Tibial artery (tissue), 4 donors: ENCODE data around the gene PDE9A.

Source experiments
- DNase-seq, 2 donors: peaks; one replicate each; pipeline ENCODE4 v3.0.0-alpha.2; 2019
- H3K27ac ChIP-seq, 2 donors: fragments of 200-600 bp; sonication (generic) in 1 of 2; 1 replicate in 1 of 2; 2 replicates in 1 of 2; pipeline ENCODE4 v1.5.1; 2018 to 2019; ENCODE audit warnings: mild to moderate bottlenecking in 1 of 2
- H3K27me3 ChIP-seq, 2 donors: fragments of 200-600 bp; sonication (generic) in 1 of 2; one replicate each; pipeline versions ENCODE4 v1.5.1 to v1.6.0; 2016 to 2019
- H3K36me3 ChIP-seq, 3 donors: fragments of 200-600 bp; sonication (generic) in 2 of 3; one replicate each; pipeline ENCODE4 v1.5.1; 2016 to 2019; ENCODE audit warnings: mild to moderate bottlenecking in 2 of 3
- H3K4me1 ChIP-seq, 4 donors: fragments of 200-600 bp; sonication (generic) in 2 of 4; 1 replicate in 3 of 4; 2 replicates in 1 of 4; pipeline ENCODE4 v1.5.1; 2016 to 2019
- H3K4me3 ChIP-seq, 2 donors: fragments of 200-600 bp; sonication (generic) in 1 of 2; 1 replicate in 1 of 2; 2 replicates in 1 of 2; pipeline ENCODE4 v1.5.1; 2018 to 2019; ENCODE audit warnings: mild to moderate bottlenecking in 2 of 2
- H3K9me3 ChIP-seq, 3 donors: fragments of 200-600 bp; sonication (generic) in 1 of 3; one replicate each; pipeline ENCODE4 v1.5.1; 2016 to 2019
- intact Hi-C: fragments of 100-400 bp; cut with DNase I; formaldehyde crosslinking; loops from one replicate; pipeline ENCODE4 v1.15.0; 2023; ENCODE audit warnings: low total_unique reads
- TF ChIP-seq, protein P1 (sequence below), 2 experiments: fragments of 200-600 bp in 1 of 2; fragments of 450-650 bp in 1 of 2; IDR thresholded peaks; one replicate each; pipeline ENCODE4 v1.5.1; 2017 to 2019; ENCODE audit warnings: antibody characterized with exemption in 2 of 2, mild to moderate bottlenecking in 1 of 2, moderate library complexity in 1 of 2

Gene PDE9A

DNA sequence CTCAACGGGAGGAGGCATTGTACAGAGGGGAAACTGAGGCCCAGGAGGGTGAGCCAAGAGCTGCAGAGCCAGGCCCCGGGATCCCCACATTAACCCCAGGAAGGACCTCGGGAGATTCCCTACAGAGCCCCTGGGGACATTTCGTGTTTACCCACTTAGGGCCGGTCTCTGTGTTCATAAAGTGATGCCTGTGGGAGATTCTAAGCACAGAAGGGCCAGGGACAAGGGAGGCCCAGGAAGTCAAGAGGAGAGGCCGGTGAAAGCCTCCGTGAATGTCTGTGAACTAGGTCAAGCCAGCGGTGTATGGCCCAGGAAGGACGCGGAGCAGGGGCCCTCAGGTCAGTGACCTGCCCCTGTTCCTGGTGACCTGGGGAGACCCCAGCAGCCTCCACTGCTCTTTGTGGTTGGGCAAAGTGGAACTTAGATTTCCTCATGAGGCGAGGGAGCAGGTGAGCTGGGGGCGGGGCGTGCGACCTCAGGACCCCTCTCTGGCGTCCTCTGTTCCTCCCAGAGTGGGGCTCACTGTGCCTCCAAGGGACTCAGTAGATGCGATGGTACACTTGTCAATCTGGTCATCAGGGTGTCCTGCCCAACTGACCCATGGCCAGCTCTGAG lies 34.9 kb downstream of the PDE9A start:
- H3K4me1 ChIP-seq = no peaks in the 10 kb centered on the region
- no peaks in the 10 kb centered on the region for H3K27me3 ChIP-seq
- no peak overlapping the region for H3K27ac ChIP-seq
- H3K9me3 ChIP-seq = no peaks in the 10 kb centered on the region
- intact Hi-C loops = no loop called here
- DNase-seq = no peak
- no peaks in the 10 kb centered on the region for H3K36me3 ChIP-seq
- no peak overlapping the region for H3K4me3 ChIP-seq
- TF ChIP-seq, protein P1, sequence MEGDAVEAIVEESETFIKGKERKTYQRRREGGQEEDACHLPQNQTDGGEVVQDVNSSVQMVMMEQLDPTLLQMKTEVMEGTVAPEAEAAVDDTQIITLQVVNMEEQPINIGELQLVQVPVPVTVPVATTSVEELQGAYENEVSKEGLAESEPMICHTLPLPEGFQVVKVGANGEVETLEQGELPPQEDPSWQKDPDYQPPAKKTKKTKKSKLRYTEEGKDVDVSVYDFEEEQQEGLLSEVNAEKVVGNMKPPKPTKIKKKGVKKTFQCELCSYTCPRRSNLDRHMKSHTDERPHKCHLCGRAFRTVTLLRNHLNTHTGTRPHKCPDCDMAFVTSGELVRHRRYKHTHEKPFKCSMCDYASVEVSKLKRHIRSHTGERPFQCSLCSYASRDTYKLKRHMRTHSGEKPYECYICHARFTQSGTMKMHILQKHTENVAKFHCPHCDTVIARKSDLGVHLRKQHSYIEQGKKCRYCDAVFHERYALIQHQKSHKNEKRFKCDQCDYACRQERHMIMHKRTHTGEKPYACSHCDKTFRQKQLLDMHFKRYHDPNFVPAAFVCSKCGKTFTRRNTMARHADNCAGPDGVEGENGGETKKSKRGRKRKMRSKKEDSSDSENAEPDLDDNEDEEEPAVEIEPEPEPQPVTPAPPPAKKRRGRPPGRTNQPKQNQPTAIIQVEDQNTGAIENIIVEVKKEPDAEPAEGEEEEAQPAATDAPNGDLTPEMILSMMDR (IDR thresholded peaks at IDR 0.05) = no peak

DNA sequence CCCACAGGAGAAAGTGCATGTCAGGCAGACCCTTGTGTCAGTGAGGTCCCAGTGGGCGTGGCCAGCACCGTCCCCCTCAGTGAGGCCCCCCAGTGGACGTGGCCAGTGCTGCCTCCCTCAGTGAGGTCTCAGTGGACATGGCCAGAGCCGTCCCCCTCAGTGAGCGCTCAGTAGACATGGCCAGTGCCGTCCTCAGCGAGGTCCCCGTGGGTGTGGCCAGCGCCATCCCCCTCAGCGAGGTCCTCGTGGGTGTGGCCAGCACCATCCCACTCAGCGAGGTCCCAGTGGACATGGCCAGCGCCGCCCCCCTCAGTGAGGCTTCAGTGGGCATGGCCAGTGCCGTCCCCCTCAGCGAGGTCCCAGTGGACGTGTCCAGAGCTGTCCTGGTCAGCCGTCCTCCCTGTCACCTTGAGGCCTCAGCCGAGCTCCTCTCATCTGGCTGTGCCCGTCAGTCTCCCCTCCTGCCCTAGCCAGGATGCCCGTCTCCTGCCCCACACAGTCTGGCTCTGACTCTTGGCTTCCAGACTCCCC lies 35.5 kb downstream of the PDE9A start:
- H3K9me3 ChIP-seq = no peaks in the 10 kb centered on the region
- H3K4me1 ChIP-seq = no peaks in the 10 kb centered on the region
- H3K27me3 ChIP-seq = no peaks in the 10 kb centered on the region
- DNase-seq = no peak
- no peak overlapping the region for H3K27ac ChIP-seq
- no peak overlapping the region for H3K4me3 ChIP-seq
- intact Hi-C loops = no loop called here
- TF ChIP-seq, protein P1 (IDR thresholded peaks at IDR 0.05) = no peak
- no peaks in the 10 kb centered on the region for H3K36me3 ChIP-seq

DNA sequence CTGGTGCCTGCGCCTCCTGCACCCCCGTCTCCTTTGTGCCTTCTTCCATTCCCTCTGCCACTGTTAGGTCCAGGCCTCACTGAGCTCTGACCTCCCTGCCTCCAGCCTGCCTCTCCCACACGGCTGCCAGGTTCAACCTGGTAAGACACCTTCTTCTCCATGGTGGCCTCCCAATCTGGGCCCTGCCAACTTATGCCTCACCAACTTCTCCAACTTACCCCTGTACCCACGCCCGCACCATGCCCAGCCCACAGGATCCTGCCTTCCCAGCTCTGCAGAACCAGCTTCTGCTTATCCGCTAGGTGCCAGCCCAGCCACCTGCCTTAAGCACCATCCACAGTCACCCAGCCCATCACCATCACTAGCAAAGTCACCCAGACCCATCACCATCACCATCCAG lies 37.2 kb downstream of the PDE9A start:
- Histone ChIP-seq H3K36me3 (no peaks in the 10 kb centered on the region), H3K9me3 (no peaks in the 10 kb centered on the region), H3K27me3 (no peaks in the 10 kb centered on the region), H3K4me3 (no peak overlapping the region), H3K27ac (no peak overlapping the region), H3K4me1 (no peaks in the 10 kb centered on the region)
- TF ChIP-seq, protein P1 (IDR thresholded peaks at IDR 0.05) = no peak
- intact Hi-C loops = no loop called here
- peak in 1 of 2 donors; percentile 41 for DNase-seq

DNA sequence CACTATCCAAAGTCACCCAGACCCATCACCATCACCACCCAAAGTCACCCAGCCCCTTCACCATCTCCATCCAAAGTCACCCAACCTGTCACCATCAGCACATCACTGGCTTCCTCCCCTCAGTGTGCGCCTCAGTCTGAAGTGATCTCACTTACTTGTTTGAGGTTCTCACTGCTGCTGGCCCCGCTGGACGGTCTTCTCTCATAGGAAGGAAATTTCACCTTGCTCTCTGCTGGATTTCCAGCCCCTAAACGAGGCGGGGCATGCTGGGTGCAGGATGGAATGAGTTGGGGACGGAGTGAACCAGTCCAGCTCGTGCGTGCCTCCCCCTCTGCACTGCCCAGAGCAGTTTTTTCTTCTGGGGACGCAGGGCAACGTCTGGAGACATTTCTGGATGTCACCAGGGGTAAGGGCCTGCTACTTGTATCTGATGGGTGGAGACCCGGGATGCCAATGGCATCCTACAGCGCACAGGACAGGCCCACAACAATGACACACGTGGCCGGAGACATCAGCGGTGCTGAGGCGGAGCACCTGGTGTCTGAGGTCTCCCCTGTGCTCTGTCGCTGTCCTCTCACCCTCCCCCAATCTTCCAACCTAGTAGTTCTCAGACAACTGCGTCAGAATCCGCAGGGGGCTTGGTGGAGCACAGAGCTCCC lies 38.6 kb downstream of the PDE9A start:
- intact Hi-C loops = no loop called here
- no peaks in the 10 kb centered on the region for H3K9me3 ChIP-seq
- no peak for DNase-seq
- no peak overlapping the region for H3K27ac ChIP-seq
- H3K4me3 ChIP-seq = no peak overlapping the region
- TF ChIP-seq, protein P1 (IDR thresholded peaks at IDR 0.05) = no peak
- no peaks in the 10 kb centered on the region for H3K27me3 ChIP-seq
- no peaks in the 10 kb centered on the region for H3K4me1 ChIP-seq
- no peaks in the 10 kb centered on the region for H3K36me3 ChIP-seq

DNA sequence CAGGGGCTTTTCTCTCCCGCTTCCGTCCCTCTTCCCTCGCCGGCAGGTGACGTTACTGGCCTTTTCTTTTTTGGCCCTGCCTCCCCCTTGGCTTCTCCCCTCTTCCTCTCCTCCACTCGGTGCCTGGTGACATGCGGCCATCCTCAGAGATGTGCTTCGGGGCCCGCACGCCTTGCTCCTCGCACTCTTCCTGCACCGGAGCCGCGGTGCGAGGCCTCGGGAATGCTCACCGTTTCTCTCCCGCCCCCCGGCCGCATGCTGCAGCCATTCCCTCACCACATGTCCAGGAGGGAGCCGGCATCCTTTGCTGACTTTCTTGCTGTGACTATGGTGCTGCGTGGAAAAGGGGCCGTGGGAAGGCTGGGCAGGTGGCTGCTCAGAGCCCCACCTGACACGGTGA lies 39.3 kb downstream of the PDE9A start:
- Histone ChIP-seq H3K27me3 (no peaks in the 10 kb centered on the region), H3K4me1 (no peaks in the 10 kb centered on the region), H3K4me3 (no peak overlapping the region), H3K36me3 (no peaks in the 10 kb centered on the region), H3K9me3 (no peaks in the 10 kb centered on the region), H3K27ac (no peak overlapping the region)
- DNase-seq = no peak
- TF ChIP-seq, protein P1 (IDR thresholded peaks at IDR 0.05) = no peak
- intact Hi-C loops = no loop called here
